GM23338 (cell line): Measurements from ENCODE around the gene TSPAN6.

Source experiments
- CTCF ChIP-seq, 2 experiments: fragments of 200-600 bp in 1 of 2; sonication (generic) in 1 of 2; conservative IDR thresholded peaks; 2 replicates each; pipeline versions ENCODE4 v1.5.1 to v1.6.1; 2016 to 2017; ENCODE audit warnings: antibody characterized with exemption in 2 of 2, low read depth in 2 of 2, mild to moderate bottlenecking in 2 of 2, moderate library complexity in 1 of 2
- ETS1 ChIP-seq: IDR thresholded peaks from 2 replicates; pipeline ENCODE4 v1.6.1; 2016; ENCODE audit warnings: antibody characterized with exemption

GRCh38 chrX:100606753-100607152 is 29.9 kb downstream of the TSPAN6 start:
- TF ChIP-seq CTCF (conservative IDR thresholded peaks at IDR 0.05; ENCODE audit: low read depth in 2 of 2), result no peak
- no peak for TF ChIP-seq ETS1
